ENCODE data around the gene TRMU.

Gene TRMU, protein sequence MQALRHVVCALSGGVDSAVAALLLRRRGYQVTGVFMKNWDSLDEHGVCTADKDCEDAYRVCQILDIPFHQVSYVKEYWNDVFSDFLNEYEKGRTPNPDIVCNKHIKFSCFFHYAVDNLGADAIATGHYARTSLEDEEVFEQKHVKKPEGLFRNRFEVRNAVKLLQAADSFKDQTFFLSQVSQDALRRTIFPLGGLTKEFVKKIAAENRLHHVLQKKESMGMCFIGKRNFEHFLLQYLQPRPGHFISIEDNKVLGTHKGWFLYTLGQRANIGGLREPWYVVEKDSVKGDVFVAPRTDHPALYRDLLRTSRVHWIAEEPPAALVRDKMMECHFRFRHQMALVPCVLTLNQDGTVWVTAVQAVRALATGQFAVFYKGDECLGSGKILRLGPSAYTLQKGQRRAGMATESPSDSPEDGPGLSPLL

DNA sequence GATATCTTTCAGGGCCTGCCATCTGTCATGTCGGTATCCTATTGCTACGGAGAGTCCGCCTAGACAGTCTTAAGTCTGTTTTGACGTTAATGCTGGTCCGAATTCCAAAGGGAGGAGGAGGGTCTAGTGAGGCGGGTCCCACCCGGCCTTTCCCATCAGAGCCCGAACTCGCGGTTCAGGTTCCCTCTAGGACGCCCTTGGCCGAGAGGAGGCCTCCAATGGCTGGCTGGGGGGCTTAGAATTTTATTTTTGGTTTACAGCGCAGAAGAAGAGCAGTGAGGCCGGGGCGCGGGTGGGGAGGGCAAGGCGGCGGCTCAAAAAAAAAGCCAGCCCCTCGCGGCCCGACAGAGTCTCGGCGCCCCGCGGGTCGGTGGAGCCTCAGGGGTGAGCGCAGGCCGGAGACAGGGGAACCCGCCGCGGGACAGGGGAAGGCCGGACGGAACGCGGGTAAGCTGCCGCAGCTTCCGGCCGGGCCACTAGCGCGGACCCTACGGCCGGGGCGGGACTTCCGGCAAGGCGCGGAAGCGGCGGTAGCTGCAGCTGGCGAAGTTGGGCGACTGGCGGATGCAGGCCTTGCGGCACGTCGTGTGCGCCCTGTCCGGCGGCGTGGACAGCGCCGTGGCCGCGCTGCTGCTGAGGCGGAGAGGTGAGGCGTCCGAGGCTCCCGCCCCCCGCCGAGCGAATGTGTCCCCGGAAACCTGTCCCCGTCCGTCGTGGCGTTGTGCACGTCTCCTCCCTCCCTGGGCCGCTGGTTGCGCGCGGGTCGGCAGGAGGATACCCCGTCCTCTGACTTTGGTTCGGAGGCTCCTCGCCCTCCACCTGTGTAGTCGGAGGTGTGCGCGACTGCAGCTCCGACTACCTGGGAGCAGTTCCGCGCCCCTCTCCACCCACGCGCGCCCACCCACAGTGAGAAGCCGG lies at the start of gene TRMU:
TSS of gene TRMU (plus strand) at position 514 of the 918 bp plus-strand sequence. CDS start at position 565, 51 bp downstream.
- DNase-seq: peak; percentile 84

DNA sequence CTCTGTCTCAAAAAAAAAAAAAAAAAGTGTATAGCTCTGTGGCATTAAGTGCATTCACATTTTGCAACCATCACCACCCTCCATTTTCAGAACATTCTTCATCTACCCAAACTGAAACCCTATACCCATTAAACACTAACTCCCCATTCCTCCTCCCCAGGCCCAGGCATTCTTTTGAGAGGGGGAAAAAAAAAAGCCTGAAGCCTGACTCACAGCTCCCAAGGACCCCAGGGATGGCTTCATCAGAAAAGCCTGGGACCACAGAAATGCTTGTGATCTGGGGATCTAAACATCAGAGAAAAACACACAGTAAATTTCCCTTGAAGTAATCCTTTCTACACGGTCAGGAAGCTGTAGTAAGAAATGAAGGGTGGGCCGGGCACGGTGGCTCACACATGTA lies 49.5 kb upstream of the TRMU start:
- no peak for DNase-seq

DNA sequence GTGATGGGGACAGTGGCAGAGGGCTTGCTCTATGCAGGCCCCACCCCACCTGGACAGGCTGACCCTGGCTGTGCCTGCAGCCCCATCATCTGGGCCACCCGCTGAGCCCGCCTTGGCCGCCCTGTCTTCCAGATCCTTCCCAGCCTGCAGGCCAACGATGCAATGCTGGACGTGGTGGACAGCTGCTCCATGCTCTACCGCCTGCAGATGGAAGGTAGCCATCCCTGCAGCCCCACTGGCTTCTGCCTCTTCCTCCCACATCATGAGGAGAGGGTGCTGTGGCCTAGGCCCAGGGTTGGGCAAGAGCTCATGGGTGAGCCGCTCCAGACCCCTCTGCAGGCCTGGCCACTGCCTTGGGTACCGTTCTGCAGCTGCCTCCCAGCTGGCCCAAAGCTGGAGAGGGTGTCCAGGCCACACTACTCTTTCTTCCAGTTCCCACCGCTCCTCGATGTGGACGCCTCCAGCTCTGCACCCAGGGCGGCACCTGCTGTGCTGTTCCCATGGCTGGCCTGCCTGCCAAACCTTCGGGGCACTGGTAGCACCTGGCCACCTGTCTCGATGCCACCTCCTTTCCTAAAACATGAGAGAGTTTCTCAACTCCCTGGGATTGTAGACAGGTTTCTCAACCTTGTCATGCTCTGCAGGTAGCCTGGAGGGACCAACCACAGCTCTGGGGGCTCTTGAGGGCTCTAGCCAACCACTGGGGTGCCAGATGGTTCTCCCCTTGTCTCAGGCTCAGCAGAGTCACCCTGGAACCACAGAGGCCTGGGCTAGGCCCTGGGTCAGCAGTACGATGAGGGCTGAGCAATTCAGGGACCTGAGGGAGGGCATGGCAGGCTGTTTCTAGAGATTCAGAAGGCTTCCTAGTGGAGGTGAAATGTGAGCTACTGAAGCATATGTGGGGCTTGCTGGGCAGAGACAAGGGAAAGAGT lies 48.3 kb upstream of the TRMU start:
- no peak for DNase-seq

GRCh38 chr22:46287873-46288751 lies 47.4 kb upstream of the TRMU start:
- peak; percentile 40 for DNase-seq

DNA sequence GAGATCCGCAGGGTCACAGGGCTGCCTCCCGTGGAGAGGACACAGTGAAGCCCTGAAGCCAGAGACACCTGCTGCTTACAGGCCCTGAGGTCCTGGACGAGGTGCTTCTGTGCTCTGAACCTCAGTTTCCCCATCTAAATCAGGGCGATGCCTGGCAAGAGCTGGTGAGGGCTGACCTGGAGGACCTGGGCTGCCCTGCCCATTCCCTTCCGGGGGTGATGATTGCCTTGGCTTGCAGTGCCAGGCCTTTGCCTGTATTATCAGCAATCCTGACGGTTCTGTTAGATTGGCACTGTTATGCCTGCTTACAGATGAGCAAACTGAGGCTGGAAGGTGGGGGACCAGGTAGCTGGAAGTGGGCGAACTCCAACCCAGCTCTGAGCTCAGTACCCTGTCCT lies 46.7 kb upstream of the TRMU start:
- DNase-seq: no peak

- no peak for DNase-seq
Measured at GRCh38 chr22:46289244-46289891, 46.1 kb upstream of the TRMU start.

DNA sequence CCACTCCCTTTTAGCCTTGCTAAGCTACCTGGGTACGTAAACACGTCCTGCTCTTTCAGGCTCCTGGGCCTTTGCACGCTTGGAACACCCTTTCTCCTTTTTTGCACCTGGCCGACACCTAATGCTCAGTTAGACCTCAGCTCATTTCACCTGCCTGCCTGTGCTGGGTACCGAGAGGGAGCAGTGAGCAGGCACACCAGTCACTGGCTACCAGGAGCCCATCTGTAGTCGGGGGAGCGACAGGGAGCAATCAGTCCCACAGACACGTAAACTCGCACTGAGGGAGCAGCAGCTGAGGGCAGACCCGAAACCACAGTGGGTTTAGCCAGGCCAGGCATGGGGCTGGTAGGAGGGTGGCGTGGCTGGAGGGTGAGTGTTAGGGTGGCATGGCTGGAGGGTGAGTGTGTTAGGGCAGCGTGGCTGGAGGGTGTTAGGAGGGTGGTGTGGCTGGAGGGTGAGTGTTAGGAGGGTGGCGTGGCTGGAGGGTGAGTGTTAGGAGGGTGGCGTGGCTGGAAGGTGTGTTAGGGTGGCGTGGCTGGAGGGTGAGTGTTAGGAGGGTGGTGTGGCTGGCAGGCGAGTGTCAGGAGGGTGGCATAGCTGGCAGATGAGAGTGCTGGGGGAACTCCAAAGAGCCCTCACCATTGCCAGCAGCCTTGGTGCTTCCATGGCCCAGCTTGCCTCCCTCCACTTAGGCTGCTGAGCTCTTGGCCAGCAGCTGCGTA lies 45.2 kb upstream of the TRMU start:
- DNase-seq: no peak

- no peak for DNase-seq
Measured at GRCh38 chr22:46290843-46291785, 44.4 kb upstream of the TRMU start.

- no peak for DNase-seq
Measured at GRCh38 chr22:46292173-46292572, 43.3 kb upstream of the TRMU start.

GRCh38 chr22:46292732-46293131 lies 42.8 kb upstream of the TRMU start:
- no peak for DNase-seq

DNA sequence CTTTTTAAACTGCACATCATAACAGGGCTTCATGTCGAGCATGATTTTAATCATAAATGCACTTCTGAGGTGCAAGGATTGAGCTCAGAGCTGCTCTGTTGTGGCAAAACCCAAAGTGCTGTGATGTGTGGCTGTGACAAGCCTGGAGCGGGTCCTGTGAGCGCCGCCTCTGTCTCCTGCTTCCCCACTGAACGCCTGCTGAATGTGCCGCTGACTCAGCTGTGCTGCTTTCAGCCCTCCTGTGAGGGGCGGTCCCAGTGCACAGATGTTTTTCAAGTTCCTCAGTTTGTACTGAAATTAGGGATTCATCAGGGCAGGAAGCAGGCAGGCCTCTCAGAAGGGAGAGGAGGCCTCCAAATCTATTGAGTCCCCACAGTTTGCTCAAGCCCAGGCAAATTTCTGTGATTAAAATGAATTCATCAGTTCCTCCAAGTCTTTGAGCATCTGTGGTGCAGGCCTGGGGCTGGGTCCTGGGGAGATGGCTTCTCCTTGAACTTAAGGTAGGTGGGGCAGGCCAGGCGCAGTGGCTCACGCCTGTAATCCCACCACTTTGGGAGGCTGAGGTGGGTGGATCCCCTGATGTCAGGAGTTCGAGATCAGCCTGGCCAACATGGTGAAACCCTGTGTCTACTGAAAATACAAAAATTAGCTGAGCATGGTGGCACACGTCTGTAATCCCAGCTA lies 41.8 kb upstream of the TRMU start:
- DNase-seq: no peak

DNA sequence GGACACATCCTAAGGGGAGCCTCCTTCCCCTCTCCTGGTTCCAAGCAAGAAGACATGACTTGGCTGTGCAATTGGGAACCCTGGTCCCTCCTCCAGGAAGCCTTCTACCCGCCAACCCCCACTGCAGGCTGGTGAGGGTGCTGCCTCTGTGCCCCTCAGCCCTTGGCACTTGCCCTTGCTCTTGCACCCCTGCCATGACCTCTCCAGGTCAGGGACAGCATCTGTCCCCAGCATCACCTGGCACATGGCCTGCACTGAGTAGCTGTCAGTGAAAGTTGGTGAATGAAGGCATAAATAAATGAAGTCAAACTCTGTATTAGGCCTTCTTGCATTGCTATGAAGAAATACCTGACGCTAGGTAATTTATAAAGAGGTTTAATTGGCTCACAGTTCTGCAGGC lies 40.7 kb upstream of the TRMU start:
- DNase-seq: no peak

DNA sequence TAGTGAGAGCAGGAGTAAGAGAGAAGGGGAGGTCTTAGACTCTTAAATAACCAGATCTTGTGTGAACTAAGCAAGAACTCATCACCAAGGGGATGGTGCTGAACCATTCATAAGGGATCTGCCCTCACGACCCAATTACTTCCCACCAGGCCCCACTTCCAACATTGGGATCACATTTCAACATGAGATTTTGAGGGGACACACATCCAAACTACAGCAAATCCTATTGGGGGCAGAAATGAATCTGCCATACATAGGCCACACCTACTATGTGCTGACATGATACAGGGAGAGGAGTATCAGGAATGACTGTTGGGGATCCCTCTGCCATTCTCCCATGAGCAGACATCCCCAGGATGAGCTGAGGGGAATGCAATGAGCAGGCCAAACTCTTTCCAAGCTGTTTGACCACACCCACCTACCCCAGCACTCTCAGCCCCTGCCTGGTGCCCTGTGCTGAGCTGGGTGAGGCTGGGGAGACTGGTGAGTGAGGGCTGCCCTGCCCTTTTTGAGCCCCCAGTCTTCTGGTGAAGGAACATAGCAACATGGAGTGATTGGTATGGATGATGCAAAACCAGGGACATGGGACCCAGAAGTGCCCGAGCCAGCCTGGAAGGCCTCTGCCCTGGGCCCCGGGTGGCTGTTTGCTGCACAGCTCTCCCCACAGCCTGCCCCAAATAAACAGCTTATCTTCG lies 40.1 kb upstream of the TRMU start:
- peak; percentile 28 for DNase-seq

GRCh38 chr22:46296257-46297150 lies 39.0 kb upstream of the TRMU start, which contains the start of gene GTSE1:
Gene GTSE1, plus strand, starts transcription at chr22:46296870. Its CDS starts 531 bp downstream, at chr22:46297401.
- DNase-seq: peak; percentile 98

DNA sequence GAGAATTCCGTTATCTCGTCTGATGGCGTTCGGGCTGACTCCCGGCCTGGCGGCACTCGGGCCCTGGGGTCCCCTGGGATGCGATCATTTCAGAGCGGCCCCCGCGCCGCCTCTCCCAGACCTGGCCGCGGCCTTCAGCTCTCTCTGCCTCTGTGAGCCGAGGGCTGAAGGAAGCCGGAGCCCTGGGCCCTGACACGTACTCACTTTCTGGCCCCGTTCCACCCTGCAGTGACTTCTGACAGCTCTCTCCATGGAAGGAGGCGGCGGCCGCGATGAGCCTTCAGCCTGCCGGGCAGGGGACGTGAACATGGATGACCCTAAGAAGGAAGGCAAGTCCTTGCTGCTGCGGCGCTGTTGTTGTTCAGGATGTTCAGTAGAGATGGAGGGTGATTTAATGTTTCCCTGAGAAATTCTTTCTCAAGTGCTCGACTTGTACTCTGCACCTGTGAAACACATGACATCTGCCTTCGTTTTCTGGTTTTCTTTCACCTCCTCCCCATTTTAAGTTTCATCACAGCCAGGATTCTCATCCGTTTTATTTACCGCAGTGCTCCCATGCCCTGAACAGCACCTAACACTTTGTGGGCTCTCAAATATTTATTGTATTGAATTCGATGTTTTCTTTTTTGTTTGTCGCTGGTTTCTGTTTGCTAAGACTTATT lies 38.2 kb upstream of the TRMU start:
- DNase-seq: peak; percentile 37

DNA sequence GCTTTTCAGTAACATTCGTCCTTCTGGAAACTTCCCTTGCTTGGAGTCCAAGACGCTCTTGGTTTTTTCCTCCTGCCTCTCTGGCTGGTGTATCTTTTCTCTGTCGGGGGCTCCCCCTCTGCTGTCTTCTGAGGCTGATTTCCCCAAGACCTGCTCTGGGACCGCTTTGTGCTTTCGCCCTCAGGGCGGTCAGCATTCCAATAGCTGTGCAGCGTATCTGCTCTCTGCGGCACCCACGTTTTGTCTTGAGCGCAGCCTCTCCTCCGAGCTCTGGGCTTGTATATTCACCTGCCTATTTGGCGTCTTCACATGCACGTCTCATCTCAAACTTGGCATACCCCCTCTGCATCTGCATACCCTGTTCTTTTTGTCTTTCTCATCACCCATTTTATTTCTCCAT lies 36.4 kb upstream of the TRMU start:
- DNase-seq: no peak
